ENCODE results near the gene CD164.

The CD164 gene

GRCh38 chr6:109382576-109383437 is 540 bp upstream of the CD164 start:
- H3K9ac ChIP-seq (ENCODE audit: insufficient read length): peak overlapping the region; percentile 86
- no peaks in the 10 kb centered on the region for H3K9me3 ChIP-seq (ENCODE audit: low read depth, low read length)
- peaks cover 12% of the 10 kb centered on the region for H3K36me3 ChIP-seq (ENCODE audit: insufficient read depth, low read length)
- H3K27ac ChIP-seq: peak overlapping the region; percentile 95
- TF ChIP-seq POLR2AphosphoS5 (IDR thresholded peaks at IDR 0.05; ENCODE audit: borderline replicate concordance, low read depth, low read length): no peak; the same call in none of the 2 replicates
- peak; percentile 53 for TF ChIP-seq FOXP2 (optimal IDR thresholded peaks at IDR 0.05; ENCODE audit: control extremely low read depth, extremely low read length, insufficient read depth)
- TF ChIP-seq EZH2 (IDR thresholded peaks at IDR 0.05): no peak
- DNase-seq (ENCODE audit: low read depth, low spot score): peak; percentile 89
- H3K4me3 ChIP-seq: peak overlapping the region; percentile 96

GRCh38 chr6:109381061-109381746 is 1.1 kb downstream of the CD164 start:
- no peak for DNase-seq (ENCODE audit: low read depth, low spot score)
- Histone ChIP-seq H3K27ac (no peak overlapping the region; the same call in 1 of the 2 replicates), H3K9ac (ENCODE audit: insufficient read length) (peak overlapping the region; percentile 86), H3K9me3 (ENCODE audit: low read depth, low read length) (no peaks in the 10 kb centered on the region), H3K36me3 (ENCODE audit: insufficient read depth, low read length) (peaks cover 28% of the 10 kb centered on the region), H3K4me3 (peak overlapping the region; percentile 96)
- TF ChIP-seq FOXP2 (optimal IDR thresholded peaks at IDR 0.05; ENCODE audit: control extremely low read depth, extremely low read length, insufficient read depth): no peak
- no peak for TF ChIP-seq POLR2AphosphoS5 (IDR thresholded peaks at IDR 0.05; ENCODE audit: borderline replicate concordance, low read depth, low read length)
- no peak for TF ChIP-seq EZH2 (IDR thresholded peaks at IDR 0.05)

GRCh38 chr6:109379711-109380110 is 2.6 kb downstream of the CD164 start:
- no peak for TF ChIP-seq POLR2AphosphoS5 (IDR thresholded peaks at IDR 0.05; ENCODE audit: borderline replicate concordance, low read depth, low read length)
- no peak for TF ChIP-seq FOXP2 (optimal IDR thresholded peaks at IDR 0.05; ENCODE audit: control extremely low read depth, extremely low read length, insufficient read depth)
- TF ChIP-seq EZH2 (IDR thresholded peaks at IDR 0.05): no peak
- Histone ChIP-seq H3K9me3 (ENCODE audit: low read depth, low read length) (no peaks in the 10 kb centered on the region), H3K36me3 (ENCODE audit: insufficient read depth, low read length) (peaks cover 42% of the 10 kb centered on the region), H3K9ac (ENCODE audit: insufficient read length) (peak overlapping the region; percentile 86), H3K27ac (no peak overlapping the region), H3K4me3 (peak overlapping the region; percentile 96)
- DNase-seq (ENCODE audit: low read depth, low spot score): no peak

DNA sequence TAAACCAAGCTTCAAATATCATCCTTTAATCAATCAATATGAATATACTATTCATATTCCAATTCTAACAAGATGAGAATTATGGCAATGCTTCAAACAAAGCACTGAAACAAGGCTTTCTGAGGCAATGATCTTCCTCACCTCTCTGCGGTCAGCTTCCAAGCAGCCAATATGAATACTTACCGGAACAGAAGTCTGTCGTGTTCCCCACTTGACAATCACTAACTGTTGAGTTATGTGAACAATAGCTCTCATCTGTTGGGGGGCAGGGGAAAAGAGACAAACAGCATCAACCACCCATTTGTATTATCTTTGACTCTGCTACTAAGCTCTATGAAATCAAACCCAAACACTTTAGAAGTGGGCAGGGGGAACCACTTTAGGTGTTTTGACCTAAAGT is 4.5 kb downstream of the CD164 start:
- peaks cover 60% of the 10 kb centered on the region for H3K36me3 ChIP-seq (ENCODE audit: insufficient read depth, low read length)
- DNase-seq (ENCODE audit: low read depth, low spot score): no peak
- TF ChIP-seq FOXP2 (optimal IDR thresholded peaks at IDR 0.05; ENCODE audit: control extremely low read depth, extremely low read length, insufficient read depth) (no peak), POLR2AphosphoS5 (IDR thresholded peaks at IDR 0.05; ENCODE audit: borderline replicate concordance, low read depth, low read length) (no peak), EZH2 (IDR thresholded peaks at IDR 0.05) (no peak)
- no peak overlapping the region for H3K27ac ChIP-seq
- H3K9ac ChIP-seq (ENCODE audit: insufficient read length): no peak overlapping the region
- no peak overlapping the region for H3K4me3 ChIP-seq
- H3K9me3 ChIP-seq (ENCODE audit: low read depth, low read length): no peaks in the 10 kb centered on the region

DNA sequence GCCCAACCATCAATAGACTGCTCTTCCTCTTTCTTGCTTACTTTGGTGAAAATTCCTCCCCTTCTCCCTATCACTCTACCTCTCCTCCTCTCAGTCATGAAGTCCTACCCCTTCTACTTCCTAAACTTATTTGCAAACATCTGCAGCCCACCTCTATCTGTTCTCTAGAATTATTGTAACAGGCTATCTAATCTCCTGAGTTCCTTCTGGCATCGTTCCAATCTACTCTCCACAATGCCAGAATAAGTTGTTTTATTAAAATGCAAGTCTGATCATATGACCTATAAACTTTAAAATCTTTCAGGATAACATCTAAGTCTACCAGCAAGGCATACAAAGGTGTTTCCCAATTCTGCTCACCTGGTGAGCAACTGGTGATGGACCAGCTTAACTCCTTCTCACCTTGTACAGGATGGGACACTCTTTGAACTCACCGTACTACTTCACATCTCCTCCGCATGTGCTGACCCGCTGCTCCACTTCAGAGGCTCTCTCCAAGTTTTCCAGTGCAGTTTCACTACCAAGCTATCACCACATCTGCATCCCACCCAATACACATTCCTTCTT is 7.9 kb downstream of the CD164 start:
- no peak overlapping the region for H3K9ac ChIP-seq (ENCODE audit: insufficient read length)
- no peaks in the 10 kb centered on the region for H3K9me3 ChIP-seq (ENCODE audit: low read depth, low read length)
- DNase-seq (ENCODE audit: low read depth, low spot score): no peak
- no peak overlapping the region for H3K4me3 ChIP-seq
- no peak overlapping the region for H3K27ac ChIP-seq
- TF ChIP-seq EZH2 (IDR thresholded peaks at IDR 0.05) (no peak), POLR2AphosphoS5 (IDR thresholded peaks at IDR 0.05; ENCODE audit: borderline replicate concordance, low read depth, low read length) (no peak), FOXP2 (optimal IDR thresholded peaks at IDR 0.05; ENCODE audit: control extremely low read depth, extremely low read length, insufficient read depth) (no peak)
- H3K36me3 ChIP-seq (ENCODE audit: insufficient read depth, low read length): peaks cover 89% of the 10 kb centered on the region

DNA sequence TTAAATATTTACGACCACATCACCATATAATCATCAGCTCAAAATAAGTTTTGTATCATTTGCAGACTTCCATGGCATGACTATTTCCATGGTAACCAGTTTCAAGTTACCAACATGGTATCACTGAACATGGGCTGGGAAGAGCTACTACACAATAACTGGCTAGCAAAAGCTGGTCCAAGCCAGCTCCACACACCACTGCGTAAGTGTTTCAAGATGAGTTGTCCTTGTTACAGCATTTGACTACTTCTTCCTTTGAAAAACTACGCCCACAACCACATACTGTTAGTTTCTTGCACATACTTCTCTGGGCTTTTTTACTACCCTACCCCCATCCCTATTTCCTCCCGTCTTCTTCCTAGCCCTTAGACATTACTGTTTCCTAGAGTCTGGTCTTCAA is 8.5 kb downstream of the CD164 start:
- Histone ChIP-seq H3K9me3 (ENCODE audit: low read depth, low read length) (no peaks in the 10 kb centered on the region), H3K27ac (no peak overlapping the region), H3K4me3 (no peak overlapping the region), H3K36me3 (ENCODE audit: insufficient read depth, low read length) (peaks cover 89% of the 10 kb centered on the region), H3K9ac (ENCODE audit: insufficient read length) (no peak overlapping the region)
- DNase-seq (ENCODE audit: low read depth, low spot score): no peak
- no peak for TF ChIP-seq POLR2AphosphoS5 (IDR thresholded peaks at IDR 0.05; ENCODE audit: borderline replicate concordance, low read depth, low read length)
- no peak for TF ChIP-seq EZH2 (IDR thresholded peaks at IDR 0.05)
- TF ChIP-seq FOXP2 (optimal IDR thresholded peaks at IDR 0.05; ENCODE audit: control extremely low read depth, extremely low read length, insufficient read depth): no peak

DNA sequence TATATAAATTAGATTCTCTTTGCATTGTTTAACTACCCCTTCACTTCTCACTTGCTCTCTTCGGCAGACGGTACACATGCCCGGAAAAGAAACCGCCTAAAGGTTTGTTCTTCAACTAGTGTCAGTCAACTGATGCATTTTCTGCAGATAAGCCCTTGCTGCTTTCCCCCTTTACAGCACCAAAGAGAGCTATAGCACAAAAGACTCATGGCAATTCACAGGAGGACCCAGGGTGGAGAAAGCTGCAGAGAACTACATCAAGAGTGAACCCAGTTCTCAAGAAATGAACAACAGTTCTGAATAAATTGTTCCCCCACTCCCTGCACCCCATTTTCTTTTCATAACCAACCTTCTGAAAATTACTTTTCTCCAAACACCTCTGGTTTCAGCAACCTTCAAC is 8.9 kb downstream of the CD164 start:
- H3K36me3 ChIP-seq (ENCODE audit: insufficient read depth, low read length): peaks cover 92% of the 10 kb centered on the region
- H3K9ac ChIP-seq (ENCODE audit: insufficient read length): no peak overlapping the region
- no peak overlapping the region for H3K4me3 ChIP-seq
- no peak for DNase-seq (ENCODE audit: low read depth, low spot score)
- H3K27ac ChIP-seq: no peak overlapping the region
- TF ChIP-seq EZH2 (IDR thresholded peaks at IDR 0.05) (no peak), POLR2AphosphoS5 (IDR thresholded peaks at IDR 0.05; ENCODE audit: borderline replicate concordance, low read depth, low read length) (no peak), FOXP2 (optimal IDR thresholded peaks at IDR 0.05; ENCODE audit: control extremely low read depth, extremely low read length, insufficient read depth) (no peak)
- H3K9me3 ChIP-seq (ENCODE audit: low read depth, low read length): no peaks in the 10 kb centered on the region

GRCh38 chr6:109372130-109372529 is 10.1 kb downstream of the CD164 start:
- no peaks in the 10 kb centered on the region for H3K9me3 ChIP-seq (ENCODE audit: low read depth, low read length)
- no peak overlapping the region for H3K27ac ChIP-seq
- TF ChIP-seq FOXP2 (optimal IDR thresholded peaks at IDR 0.05; ENCODE audit: control extremely low read depth, extremely low read length, insufficient read depth): no peak
- TF ChIP-seq POLR2AphosphoS5 (IDR thresholded peaks at IDR 0.05; ENCODE audit: borderline replicate concordance, low read depth, low read length): no peak
- TF ChIP-seq EZH2 (IDR thresholded peaks at IDR 0.05): no peak
- H3K4me3 ChIP-seq: no peak overlapping the region
- peaks cover 91% of the 10 kb centered on the region for H3K36me3 ChIP-seq (ENCODE audit: insufficient read depth, low read length)
- no peak overlapping the region for H3K9ac ChIP-seq (ENCODE audit: insufficient read length)
- DNase-seq (ENCODE audit: low read depth, low spot score): no peak
